ENCODE results near the gene NUP88.

Gene NUP88

GRCh38 chr17:5355421-5356129, 63.9 kb downstream of the NUP88 start:
- no peak for DNase-seq (ENCODE audit: low read depth)

- no peak for DNase-seq (ENCODE audit: low read depth)
Observed at GRCh38 chr17:5354886-5355415, 64.5 kb downstream of the NUP88 start.

- no peak for DNase-seq (ENCODE audit: low read depth)
Observed at GRCh38 chr17:5354310-5354709, 65.2 kb downstream of the NUP88 start.

- no peak for DNase-seq (ENCODE audit: low read depth)
Observed at GRCh38 chr17:5352681-5353289, 66.7 kb downstream of the NUP88 start.

- no peak for DNase-seq (ENCODE audit: low read depth)
Observed at GRCh38 chr17:5344914-5345313, 74.5 kb downstream of the NUP88 start.

All from CMK (cell line).